ENCODE measurements around the gene CREG2.

DNA sequence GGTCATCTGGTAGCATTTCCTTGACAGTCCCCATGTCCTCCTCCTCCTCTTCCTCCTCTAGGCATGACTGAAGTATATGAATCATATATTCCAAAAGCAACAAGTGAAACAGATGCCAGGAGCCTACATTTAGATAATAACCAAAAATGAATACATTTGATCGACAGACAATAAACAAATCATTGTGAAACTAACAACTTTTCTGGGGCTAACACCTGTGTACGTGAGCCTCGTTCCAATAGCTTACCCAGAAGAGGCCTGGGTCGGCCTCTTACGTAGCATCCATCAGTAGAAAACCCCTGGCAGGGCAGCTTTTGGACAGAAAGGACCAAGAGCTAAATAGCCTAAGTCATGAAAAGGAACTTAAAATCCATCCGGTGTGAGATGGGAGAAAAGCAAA lies 15.3 kb upstream of the CREG2 start:
- TF ChIP-seq CHD2 (IDR thresholded peaks at IDR 0.05; ENCODE audit: low read length, partially characterized antibody) = no peak
- TF ChIP-seq CTCF (IDR thresholded peaks at IDR 0.05) = no peak
- no peak for TF ChIP-seq EZH2phosphoT487 (IDR thresholded peaks at IDR 0.05; ENCODE audit: borderline replicate concordance, low read depth)
- no peak for TF ChIP-seq RXRA (IDR thresholded peaks at IDR 0.05; ENCODE audit: borderline replicate concordance, low read depth)
- TF ChIP-seq RCOR1 (IDR thresholded peaks at IDR 0.05; ENCODE audit: low read length) = no peak
- no peak for TF ChIP-seq SMC3 (IDR thresholded peaks at IDR 0.05; ENCODE audit: low read depth, low read length)
- no peak for TF ChIP-seq POLR2AphosphoS5 (IDR thresholded peaks at IDR 0.05; ENCODE audit: low read depth, low read length)
